Activated T-helper 1 cell treated with Interleukin-2 at 50 U/mL for 16 hours (primary cell): Measurements from ENCODE around the gene HJV.
A peak's percentile ranks its signal among the peaks of the same experiment; 100 is the strongest.

ENCODE experiments used
- DNase-seq: peaks from one replicate; pipeline ENCODE4 v3.0.0-alpha.2; 2020; ENCODE audit warnings: low read depth

The HJV gene

DNA sequence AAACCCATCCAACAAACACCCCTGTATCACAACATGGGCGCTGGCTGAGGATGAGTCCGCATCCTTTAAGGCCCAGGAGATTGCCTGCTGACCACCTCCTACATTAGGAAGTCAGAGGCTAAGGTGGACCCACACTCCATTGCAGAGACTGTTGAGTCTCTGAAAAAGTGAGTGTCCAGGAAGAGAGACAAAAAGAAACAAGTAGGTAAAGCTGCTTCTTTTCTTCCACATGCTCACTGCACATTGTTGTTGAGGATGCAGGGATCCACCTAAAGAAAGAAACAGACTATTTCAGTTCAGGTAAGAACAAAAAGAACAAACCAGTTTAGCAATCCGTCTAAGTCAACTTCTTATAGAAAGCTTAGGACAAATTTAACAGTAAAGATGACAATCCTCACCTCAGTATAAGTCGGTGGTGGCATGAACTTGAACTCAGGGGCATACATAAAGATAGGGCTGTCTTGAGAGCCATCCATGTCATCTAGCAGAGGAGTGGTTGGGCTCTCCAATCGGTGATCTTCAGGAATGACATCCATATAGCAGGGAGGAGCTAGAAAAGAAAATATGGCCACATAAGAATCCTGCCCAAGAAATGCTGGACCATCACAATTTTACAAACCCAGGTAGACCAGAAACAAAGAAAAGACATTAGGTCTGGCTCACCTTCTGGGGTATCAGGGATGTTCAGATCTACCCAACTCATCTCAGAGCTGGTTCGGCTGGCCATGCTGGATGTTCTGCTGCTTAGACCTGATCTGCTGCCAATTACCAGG lies 27.7 kb downstream of the HJV start:
- DNase-seq = no peak

DNA sequence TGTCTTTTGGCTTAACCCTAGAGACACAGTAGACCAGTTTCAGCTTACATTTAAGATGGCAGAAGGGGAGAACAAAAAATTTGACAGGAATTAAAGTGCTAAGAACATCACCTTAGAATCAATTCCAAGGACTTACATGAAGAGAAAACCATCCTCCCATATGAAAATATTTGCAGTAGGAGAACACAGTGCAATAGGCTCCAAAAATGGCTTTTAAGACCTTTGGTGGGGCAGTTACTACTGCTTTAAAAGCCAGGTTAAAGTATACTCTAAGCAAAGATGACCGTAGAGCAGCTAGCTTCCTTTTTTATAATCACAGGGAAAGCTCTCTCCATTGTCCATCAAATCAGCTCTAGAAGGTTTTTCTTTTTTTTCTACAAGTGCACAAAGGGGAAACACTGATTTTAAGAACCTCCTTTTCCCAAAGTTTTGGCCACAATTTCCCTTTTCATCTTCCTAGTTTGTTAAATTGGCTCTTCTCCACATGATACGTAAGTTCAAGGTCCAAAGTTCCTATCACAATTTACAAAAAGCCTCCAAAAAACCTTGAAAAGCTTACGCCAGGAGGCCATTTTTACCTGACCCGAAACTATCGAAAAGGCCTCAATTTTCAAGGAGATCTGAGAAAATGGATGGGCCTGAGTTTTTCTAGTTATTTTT lies 28.4 kb downstream of the HJV start:
- no peak for DNase-seq

DNA sequence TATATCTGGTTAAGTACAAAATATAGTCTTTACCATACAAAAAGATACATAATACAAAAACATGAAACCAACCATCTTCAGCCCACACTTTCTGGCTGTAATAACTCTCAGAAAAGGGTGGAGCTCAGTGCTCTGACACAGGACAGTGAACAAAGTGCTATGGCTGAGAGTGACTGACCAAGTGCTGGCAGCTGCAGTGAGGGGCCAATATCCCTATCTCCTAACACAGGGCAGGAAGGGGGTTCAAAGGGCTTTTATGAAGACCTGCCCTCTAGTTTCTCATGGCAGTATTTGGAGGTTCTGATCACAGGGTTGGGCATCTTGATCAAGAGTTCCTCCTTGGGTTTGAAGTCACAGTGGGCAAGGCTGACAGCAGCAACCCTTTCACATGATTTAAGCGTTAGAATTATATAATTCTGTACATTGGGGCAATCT lies 29.0 kb downstream of the HJV start:
- DNase-seq = no peak

GRCh38 chr1:145991735-145992412 lies 29.7 kb downstream of the HJV start:
- no peak for DNase-seq

- DNase-seq = no peak
Measured at GRCh38 chr1:145990249-145990855, 31.2 kb downstream of the HJV start.

DNA sequence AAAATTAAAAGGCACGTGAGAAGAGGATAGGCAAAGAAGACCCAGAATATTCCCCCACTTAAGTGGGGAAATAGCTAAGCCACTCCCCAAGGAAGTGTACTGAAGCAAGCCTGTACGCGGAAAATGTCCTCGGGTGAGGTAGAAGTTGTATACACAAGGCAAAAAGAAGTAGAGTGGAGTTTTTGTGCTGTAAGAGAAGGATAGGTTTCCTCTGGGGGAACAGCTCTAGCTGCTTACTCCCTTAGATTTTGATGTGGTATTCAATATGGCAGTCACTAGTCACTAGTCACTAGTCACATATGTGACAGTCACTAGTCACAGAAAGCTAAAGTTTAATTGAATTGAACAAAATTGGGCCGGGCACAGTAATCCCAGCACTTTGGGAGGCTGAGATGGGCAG lies 32.8 kb downstream of the HJV start:
- DNase-seq = no peak

DNA sequence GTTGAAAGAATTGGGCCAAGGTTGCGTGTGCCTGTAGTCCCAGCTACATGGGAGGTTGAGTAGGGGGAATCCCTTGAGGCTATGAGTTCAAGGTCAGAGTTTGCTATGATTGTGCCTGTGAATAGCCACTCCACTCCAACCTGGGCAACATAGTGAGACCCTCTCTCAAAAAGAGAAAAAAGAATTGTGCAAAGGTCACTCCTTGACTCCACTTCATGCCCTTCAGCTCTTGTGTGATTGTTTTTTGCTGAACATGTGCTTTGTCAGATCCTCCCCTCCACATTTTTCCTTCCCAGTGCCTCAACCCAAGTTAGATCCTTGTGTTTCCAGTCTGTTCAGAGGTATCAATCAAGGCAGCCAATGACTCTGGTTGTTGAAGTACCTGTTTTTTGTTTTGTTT lies 33.6 kb downstream of the HJV start:
- no peak for DNase-seq

DNA sequence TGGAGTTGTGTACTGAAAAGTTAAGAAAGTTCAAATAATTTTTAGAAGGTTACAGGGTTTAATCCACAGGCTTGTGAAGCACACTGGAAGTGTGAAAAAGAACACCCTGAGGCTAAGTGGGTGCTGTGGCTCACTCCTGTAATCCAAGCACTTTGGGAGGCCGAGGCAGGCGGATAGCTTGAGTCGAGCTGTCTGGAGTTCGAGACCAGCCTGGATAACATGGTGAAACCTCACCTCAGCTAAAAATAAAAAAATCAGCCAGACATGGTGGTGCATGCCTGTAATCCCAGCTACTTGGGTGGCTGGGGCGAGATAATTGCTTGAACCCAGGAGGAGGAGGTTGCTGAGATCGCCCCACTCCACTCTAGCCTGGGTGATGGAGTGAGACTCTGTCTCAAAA lies 35.0 kb downstream of the HJV start:
- DNase-seq = no peak

DNA sequence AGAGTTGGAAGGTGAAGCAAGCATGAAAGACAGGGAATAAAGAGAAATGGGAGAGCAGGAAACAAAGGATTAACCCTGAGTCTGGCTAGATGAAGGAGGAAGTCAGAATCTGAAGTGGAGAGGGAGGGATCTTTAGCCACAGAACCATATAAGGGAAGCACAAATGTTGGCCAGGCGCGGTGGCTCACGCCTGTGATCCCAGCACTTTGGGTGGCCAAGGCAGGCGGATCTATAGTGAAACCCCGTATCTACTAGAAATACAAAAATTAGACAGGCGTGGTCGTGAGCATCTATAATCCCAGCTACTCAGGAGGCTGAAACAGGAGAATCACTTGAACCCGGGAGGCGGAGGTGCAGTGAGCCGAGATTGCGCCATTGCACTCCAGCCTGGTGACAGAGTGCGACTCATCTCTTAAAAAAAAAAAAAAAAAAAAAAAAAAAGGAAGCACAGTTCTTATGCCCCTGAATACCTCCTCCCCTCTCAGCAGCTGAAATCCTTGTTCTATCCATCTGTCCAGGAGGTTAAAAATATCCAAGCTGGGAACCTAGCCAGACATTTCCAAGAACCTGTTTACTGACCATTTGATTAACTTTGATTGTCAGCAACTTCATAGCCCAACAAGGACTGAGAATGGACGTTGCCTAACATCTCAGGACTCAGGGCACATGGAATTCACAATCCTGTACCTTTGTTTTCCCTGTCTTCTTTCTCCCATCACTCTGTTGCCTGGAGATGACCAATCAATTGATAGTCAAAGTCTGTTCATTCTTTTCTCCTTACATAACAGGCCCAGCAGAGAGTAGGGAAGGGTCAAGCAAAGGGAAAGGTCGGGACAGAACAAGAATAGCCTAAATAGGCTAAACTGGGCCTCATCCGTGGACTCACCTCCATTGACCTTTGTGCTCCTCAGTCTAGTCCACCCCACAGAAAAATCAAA lies 35.8 kb downstream of the HJV start:
- DNase-seq = no peak

GRCh38 chr1:145985129-145985501 lies 36.4 kb downstream of the HJV start:
- no peak for DNase-seq

GRCh38 chr1:145983960-145984830 lies 37.3 kb downstream of the HJV start:
- DNase-seq = no peak

GRCh38 chr1:145983206-145983675 lies 38.3 kb downstream of the HJV start:
- DNase-seq = no peak

DNA sequence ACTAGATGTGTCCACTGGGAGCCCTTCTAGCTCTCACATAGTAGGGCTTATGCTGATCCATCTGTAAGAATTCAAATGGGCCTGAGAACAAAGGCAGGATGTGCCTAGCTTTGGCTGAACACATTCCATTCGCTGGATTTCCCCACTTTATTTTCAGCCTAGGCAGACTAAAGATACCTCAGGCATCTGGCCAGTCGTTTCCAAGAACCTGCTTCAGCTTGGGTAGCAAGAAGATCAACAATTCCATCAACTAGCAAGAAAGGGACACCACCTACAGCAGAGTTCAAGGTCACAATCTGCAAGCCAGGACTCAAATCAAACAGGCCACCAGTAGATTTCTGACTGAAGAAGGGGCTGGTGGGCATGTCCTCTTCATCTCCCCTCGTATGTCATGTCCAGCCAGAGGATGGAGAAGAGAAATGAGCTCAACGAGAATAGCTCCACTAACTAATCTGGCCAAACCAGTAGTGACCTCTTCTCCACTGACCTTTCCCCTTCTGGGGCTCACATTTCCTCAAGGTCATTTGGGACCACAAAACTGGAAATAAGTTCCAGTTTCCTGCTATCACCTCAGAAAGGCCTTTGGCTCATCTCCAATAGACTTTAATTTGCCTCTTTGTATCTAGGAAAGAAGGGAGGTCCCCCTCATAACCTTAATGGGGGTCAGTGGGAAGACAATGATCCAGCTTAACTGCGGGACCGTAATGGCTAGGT lies 39.4 kb downstream of the HJV start:
- DNase-seq = no peak

GRCh38 chr1:145980457-145980994 lies 41.0 kb downstream of the HJV start:
- DNase-seq = no peak

DNA sequence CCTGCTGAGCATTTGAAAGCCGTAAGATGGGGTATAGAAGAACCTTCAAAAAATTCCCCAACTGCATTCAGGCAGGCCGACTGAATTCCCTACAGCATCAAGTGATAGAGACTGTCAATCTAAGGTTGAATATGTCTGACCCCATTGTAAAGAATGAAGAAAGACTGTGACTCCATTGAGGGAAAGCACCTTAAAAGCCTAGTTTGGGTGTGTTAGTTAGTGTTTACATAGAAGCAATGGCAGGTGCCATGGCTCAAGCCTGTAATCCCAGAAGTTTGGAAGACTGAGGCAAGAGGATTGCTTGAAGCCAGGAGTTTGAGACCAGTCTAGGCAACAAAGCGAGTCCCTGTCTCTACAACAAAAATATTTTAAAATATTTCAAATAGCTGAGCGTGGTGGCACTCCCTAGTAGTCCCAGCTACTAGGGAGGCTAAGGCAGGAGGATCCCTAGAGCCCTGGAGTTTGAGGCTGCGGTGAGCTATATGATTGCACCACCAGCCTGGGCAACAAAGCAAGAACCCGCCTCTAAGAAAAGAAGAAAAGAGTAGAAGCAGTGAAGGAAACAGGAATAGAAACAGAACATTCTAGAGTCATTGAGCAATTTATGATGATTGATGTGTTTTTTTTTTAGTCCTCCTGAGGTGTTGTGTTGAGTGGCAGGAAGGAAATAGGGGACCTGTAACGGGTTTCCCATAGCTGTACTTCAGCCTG lies 41.6 kb downstream of the HJV start:
- DNase-seq = no peak

DNA sequence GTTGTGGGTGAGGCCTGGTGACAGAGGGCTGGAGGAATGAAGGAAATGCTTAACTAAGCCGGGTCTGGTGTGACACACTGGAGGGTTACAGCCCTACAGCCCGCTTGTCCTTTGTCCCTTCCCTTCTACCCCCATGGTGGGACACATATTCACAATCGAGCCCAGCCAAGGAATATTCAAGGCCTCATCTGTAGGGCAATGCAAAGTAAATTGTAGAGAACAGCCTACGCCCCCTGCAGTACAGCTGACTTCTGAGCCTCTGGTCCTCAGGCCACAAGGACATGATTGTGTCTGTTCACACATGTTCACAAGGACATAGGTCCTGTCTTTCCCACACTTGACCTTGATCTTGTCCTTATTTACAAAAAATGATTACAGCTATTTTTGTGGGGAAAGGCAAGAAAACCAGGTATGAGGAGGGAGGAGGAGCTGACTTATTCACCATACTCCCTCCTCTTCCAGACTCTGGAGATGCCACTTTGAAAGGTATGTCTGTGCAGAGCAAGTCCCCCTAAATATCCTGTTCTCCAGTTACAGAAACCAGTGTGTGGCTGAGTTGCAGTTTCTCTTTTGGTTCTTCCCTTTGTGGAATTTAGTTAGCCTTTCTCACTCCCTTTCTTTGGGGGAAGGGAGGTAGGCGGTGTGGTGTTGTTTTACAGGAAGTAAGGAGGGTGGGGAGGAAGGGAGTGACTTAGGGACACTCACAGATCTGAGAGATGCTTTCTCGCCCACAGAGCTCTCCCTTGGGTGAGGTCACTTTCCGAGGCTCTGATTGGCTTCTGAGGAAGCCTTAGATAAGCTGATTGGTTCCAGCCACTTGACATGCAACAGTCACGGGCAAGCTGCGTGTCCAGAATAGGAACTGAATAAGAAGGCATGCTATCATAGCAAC lies 42.4 kb downstream of the HJV start:
- DNase-seq = peak; percentile 55

DNA sequence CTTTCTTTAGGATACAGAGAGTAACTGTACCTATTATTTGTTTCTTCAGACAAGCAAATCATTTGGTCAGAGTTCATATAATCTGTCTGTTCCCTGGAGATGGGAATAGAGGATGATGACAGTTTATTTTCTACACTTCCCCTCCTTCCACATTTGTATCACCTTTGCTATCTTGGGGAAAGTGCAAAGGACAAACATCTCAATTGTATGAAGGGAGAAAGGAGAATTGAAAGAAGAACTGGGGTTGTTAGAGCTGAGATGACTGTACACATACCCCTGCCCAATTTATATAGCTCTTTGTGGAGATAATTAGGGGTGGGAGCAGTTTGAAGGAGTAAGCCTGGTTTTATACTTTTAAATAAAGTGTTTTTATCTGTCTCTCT lies 43.1 kb downstream of the HJV start:
- no peak for DNase-seq
